Trophoblast cell (in vitro differentiated cells and primary cell): ENCODE data around the gene CNR2.
A peak's percentile ranks its signal among the peaks of the same experiment; 100 is the strongest.
"Not testable (repeated sequence)": the region's sequence is repeated elsewhere in the genome, so short reads cannot be mapped to it uniquely, and the experiment has no call there.

Experiments used
- DNase-seq, 2 donors: peaks; one replicate each; pipeline ENCODE4 v3.0.0-alpha.2; 2016
- H2AFZ ChIP-seq: 2 replicates; pipeline ENCODE4 v1.6.1; 2013; ENCODE audit warnings: low read length, moderate library complexity, mild to moderate bottlenecking; ENCODE audit not compliant: insufficient read depth, poor library complexity
- H2AK5ac ChIP-seq: 2 replicates; pipeline ENCODE4 v1.6.1; 2013; ENCODE audit warnings: mild to moderate bottlenecking, low read length
- H2BK120ac ChIP-seq: 2 replicates; pipeline ENCODE4 v1.6.1; 2013; ENCODE audit warnings: low read length, mild to moderate bottlenecking, moderate library complexity; ENCODE audit not compliant: insufficient read depth, poor library complexity
- H2BK12ac ChIP-seq: 2 replicates; pipeline ENCODE4 v1.6.1; 2013; ENCODE audit warnings: mild to moderate bottlenecking, low read length, moderate library complexity
- H2BK5ac ChIP-seq: 2 replicates; pipeline ENCODE4 v1.6.1; 2013; ENCODE audit warnings: low read length, low read depth, moderate library complexity, mild to moderate bottlenecking; ENCODE audit not compliant: poor library complexity
- H3K14ac ChIP-seq: 2 replicates; pipeline ENCODE4 v1.6.1; 2013; ENCODE audit warnings: mild to moderate bottlenecking, low read length
- H3K18ac ChIP-seq: 2 replicates; pipeline ENCODE4 v1.6.1; 2013; ENCODE audit warnings: mild to moderate bottlenecking, low read length
- H3K23ac ChIP-seq: 2 replicates; pipeline ENCODE4 v1.6.1; 2013; ENCODE audit warnings: low read length
- H3K27ac ChIP-seq: 2 replicates; pipeline ENCODE4 v1.5.1; 2013; ENCODE audit warnings: low read depth, mild to moderate bottlenecking, inconsistent platforms, low read length, moderate library complexity
- H3K27me3 ChIP-seq: 2 replicates; pipeline ENCODE4 v1.6.1; 2013; ENCODE audit warnings: inconsistent platforms, mild to moderate bottlenecking, low read length, moderate library complexity; ENCODE audit not compliant: insufficient read depth
- H3K36me3 ChIP-seq, 2 experiments: 1 replicate in 1 of 2; 2 replicates in 1 of 2; pipeline ENCODE4 v1.6.1; 2013; ENCODE audit warnings: low read length in 2 of 2, mild to moderate bottlenecking in 2 of 2, moderate library complexity in 1 of 2; ENCODE audit not compliant: insufficient read depth in 2 of 2, control insufficient read depth in 1 of 2
- H3K4ac ChIP-seq: 2 replicates; pipeline ENCODE4 v1.6.1; 2013; ENCODE audit warnings: low read depth, mild to moderate bottlenecking, low read length, moderate library complexity
- H3K4me1 ChIP-seq, 2 experiments: 1 replicate in 1 of 2; 2 replicates in 1 of 2; pipeline ENCODE4 v1.6.1; 2013; ENCODE audit warnings: low read length in 2 of 2, mild to moderate bottlenecking in 2 of 2, moderate library complexity in 1 of 2; ENCODE audit not compliant: insufficient read depth in 2 of 2, control insufficient read depth in 1 of 2
- H3K4me2 ChIP-seq: 2 replicates; pipeline ENCODE4 v1.6.1; 2013; ENCODE audit warnings: inconsistent platforms, mild to moderate bottlenecking, low read length, moderate library complexity
- H3K4me3 ChIP-seq: 2 replicates; pipeline ENCODE4 v1.5.1; 2013; ENCODE audit warnings: mild to moderate bottlenecking, low read depth, low read length, inconsistent platforms
- H3K79me1 ChIP-seq: one replicate; pipeline ENCODE4 v1.6.1; 2013; ENCODE audit warnings: low read length
- H3K79me2 ChIP-seq: 2 replicates; pipeline ENCODE4 v1.6.1; 2013; ENCODE audit warnings: low read length, mild to moderate bottlenecking; ENCODE audit not compliant: control insufficient read depth, insufficient read depth, poor library complexity
- H3K9ac ChIP-seq: 2 replicates; pipeline ENCODE4 v1.6.1; 2013; ENCODE audit warnings: mild to moderate bottlenecking, low read length
- H3K9me3 ChIP-seq: 2 replicates; pipeline ENCODE4 v1.6.1; 2013; ENCODE audit warnings: low read depth, mild to moderate bottlenecking, control low read depth, inconsistent platforms, low read length; ENCODE audit not compliant: insufficient read depth
- H4K12ac ChIP-seq: 2 replicates; pipeline ENCODE4 v1.6.1; 2013; ENCODE audit warnings: low read depth, mild to moderate bottlenecking, low read length, moderate library complexity
- H4K8ac ChIP-seq: 2 replicates; pipeline ENCODE4 v1.6.1; 2013; ENCODE audit warnings: low read depth, mild to moderate bottlenecking, low read length, moderate library complexity
- H4K91ac ChIP-seq: one replicate; pipeline ENCODE4 v1.6.1; 2013; ENCODE audit warnings: low read depth, mild to moderate bottlenecking, low read length, moderate library complexity
- WGBS: extraction: QIAGEN DNeasy Blood & Tissue Kit; methylation state at CpG from one replicate; pipeline ENCODE4 v1.1.7; 2013; ENCODE audit warnings: missing lambda C conversion rate; ENCODE audit not compliant: insufficient read length, insufficient coverage; ENCODE audit errors: extremely low coverage; 5-methylcytosine and 5-hydroxymethylcytosine counted together

CNR2 gene

GRCh38 chr1:23847482-23848095 lies 65.6 kb downstream of the CNR2 start:
- H2BK12ac ChIP-seq, DNase-seq, H4K12ac ChIP-seq, H3K14ac ChIP-seq, H3K4me2 ChIP-seq, H3K4me3 ChIP-seq, H3K36me3 ChIP-seq, H2BK5ac ChIP-seq, H4K91ac ChIP-seq, H2AFZ ChIP-seq, H3K27me3 ChIP-seq, H3K23ac ChIP-seq, H3K4ac ChIP-seq, H3K9ac ChIP-seq, H3K79me2 ChIP-seq, H4K8ac ChIP-seq, H2BK120ac ChIP-seq, H3K79me1 ChIP-seq, H3K9me3 ChIP-seq, H3K4me1 ChIP-seq, H3K27ac ChIP-seq, H3K18ac ChIP-seq, H2AK5ac ChIP-seq: not testable (repeated sequence)
- WGBS = no CpG with 5 or more reads among the region's 2 CpGs

GRCh38 chr1:23845163-23845562 lies 68.0 kb downstream of the CNR2 start:
- Histone ChIP-seq H3K79me1 (no peaks in the 10 kb centered on the region), H3K27me3 (no peaks in the 10 kb centered on the region), H3K4ac (no peak overlapping the region), H3K4me1 (no peaks in the 10 kb centered on the region), H3K79me2 (no peaks in the 10 kb centered on the region), H2AFZ (no peak overlapping the region), H3K18ac (no peak overlapping the region), H3K9me3 (no peaks in the 10 kb centered on the region), H2BK12ac (no peak overlapping the region), H4K8ac (no peak overlapping the region), H3K14ac (no peak overlapping the region), H4K12ac (no peak overlapping the region), H3K4me3 (no peak overlapping the region), H4K91ac (no peak overlapping the region), H3K9ac (no peak overlapping the region), H3K23ac (no peak overlapping the region), H2AK5ac (no peak overlapping the region), H3K4me2 (no peak overlapping the region), H3K27ac (no peak overlapping the region), H3K36me3 (no peaks in the 10 kb centered on the region), H2BK120ac (no peak overlapping the region), H2BK5ac (no peak overlapping the region)
- DNase-seq = no peak
- no CpG with 5 or more reads among the region's 2 CpGs for WGBS

GRCh38 chr1:23843644-23844043 lies 69.5 kb downstream of the CNR2 start:
- H4K12ac ChIP-seq = no peak overlapping the region
- H2BK12ac ChIP-seq = no peak overlapping the region
- H3K9me3 ChIP-seq = no peaks in the 10 kb centered on the region
- H3K4ac ChIP-seq = no peak overlapping the region
- no peaks in the 10 kb centered on the region for H3K79me2 ChIP-seq
- H2AK5ac ChIP-seq = no peak overlapping the region
- H3K9ac ChIP-seq = no peak overlapping the region
- H2BK120ac ChIP-seq = no peak overlapping the region
- H3K4me2 ChIP-seq = no peak overlapping the region
- no peak overlapping the region for H4K91ac ChIP-seq
- no peak for DNase-seq
- no CpG with 5 or more reads among the region's 5 CpGs for WGBS
- no peak overlapping the region for H3K4me3 ChIP-seq
- H3K4me1 ChIP-seq = no peaks in the 10 kb centered on the region
- no peak overlapping the region for H3K14ac ChIP-seq
- no peaks in the 10 kb centered on the region for H3K36me3 ChIP-seq
- H3K79me1 ChIP-seq = no peaks in the 10 kb centered on the region
- no peak overlapping the region for H3K18ac ChIP-seq
- no peak overlapping the region for H4K8ac ChIP-seq
- no peak overlapping the region for H2BK5ac ChIP-seq
- H3K27me3 ChIP-seq = no peaks in the 10 kb centered on the region
- no peak overlapping the region for H3K23ac ChIP-seq
- no peak overlapping the region for H2AFZ ChIP-seq
- H3K27ac ChIP-seq = no peak overlapping the region

- H3K14ac ChIP-seq = no peak overlapping the region
- H3K27me3 ChIP-seq = peaks cover 3% of the 10 kb centered on the region
- peaks cover 0 to 6% of the 10 kb centered on the region in 2 experiments for H3K4me1 ChIP-seq
- no peaks in the 10 kb centered on the region for H3K36me3 ChIP-seq
- H3K79me1 ChIP-seq = no peaks in the 10 kb centered on the region
- no peak overlapping the region for H2BK12ac ChIP-seq
- no peak overlapping the region for H3K4ac ChIP-seq
- peak overlapping the region; percentile 60 for H3K4me3 ChIP-seq
- H3K79me2 ChIP-seq = no peaks in the 10 kb centered on the region
- H4K8ac ChIP-seq = no peak overlapping the region
- no peak overlapping the region for H2BK120ac ChIP-seq
- no peak overlapping the region for H3K23ac ChIP-seq
- no peak overlapping the region for H4K12ac ChIP-seq
- H3K27ac ChIP-seq = no peak overlapping the region
- no peak overlapping the region for H3K18ac ChIP-seq
- no CpG with 5 or more reads among the region's 21 CpGs for WGBS
- no peak overlapping the region for H3K9ac ChIP-seq
- H3K4me2 ChIP-seq = peak overlapping the region; percentile 60
- H2AFZ ChIP-seq = no peak overlapping the region
- H2AK5ac ChIP-seq = no peak overlapping the region
- H3K9me3 ChIP-seq = peaks cover 2% of the 10 kb centered on the region
- no peak overlapping the region for H4K91ac ChIP-seq
- DNase-seq = peak; percentile 52 to 79
- H2BK5ac ChIP-seq = no peak overlapping the region
Measured at GRCh38 chr1:23838401-23838866, 74.7 kb downstream of the CNR2 start.
